CD4-positive, alpha-beta T cell treated with Interleukin-12 subunit alpha and Interleukin-12 subunit beta, for 1 hour (primary cell): ENCODE data around the gene KRTAP5-9.
"Not testable (repeated sequence)": the region's sequence is repeated elsewhere in the genome, so short reads cannot be mapped to it uniquely, and the experiment has no call there.

ENCODE experiments used
- DNase-seq: peaks from one replicate; pipeline ENCODE4 v3.0.0-alpha.2; 2020

The KRTAP5-9 gene

DNA sequence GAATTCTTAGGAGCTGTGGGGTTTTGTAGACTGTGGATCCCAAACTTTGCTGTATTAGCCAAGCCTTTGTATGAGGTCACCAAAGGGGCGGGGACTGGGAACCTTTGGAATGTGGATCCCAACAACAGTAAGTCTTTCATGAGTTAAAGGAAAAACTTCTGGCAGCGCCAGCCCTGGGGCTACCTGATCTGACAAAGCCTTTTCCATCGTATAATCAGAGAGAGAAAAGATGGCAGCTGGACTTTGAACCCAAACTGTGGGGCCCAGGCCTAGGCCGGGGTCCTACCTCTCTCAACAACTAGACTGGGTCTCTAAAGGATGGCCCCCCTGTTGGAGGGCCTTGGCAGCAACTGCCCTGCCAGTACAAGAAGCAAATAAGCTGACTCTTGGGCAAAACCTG is 40.1 kb downstream of the KRTAP5-9 start:
- not testable (repeated sequence) for DNase-seq

DNA sequence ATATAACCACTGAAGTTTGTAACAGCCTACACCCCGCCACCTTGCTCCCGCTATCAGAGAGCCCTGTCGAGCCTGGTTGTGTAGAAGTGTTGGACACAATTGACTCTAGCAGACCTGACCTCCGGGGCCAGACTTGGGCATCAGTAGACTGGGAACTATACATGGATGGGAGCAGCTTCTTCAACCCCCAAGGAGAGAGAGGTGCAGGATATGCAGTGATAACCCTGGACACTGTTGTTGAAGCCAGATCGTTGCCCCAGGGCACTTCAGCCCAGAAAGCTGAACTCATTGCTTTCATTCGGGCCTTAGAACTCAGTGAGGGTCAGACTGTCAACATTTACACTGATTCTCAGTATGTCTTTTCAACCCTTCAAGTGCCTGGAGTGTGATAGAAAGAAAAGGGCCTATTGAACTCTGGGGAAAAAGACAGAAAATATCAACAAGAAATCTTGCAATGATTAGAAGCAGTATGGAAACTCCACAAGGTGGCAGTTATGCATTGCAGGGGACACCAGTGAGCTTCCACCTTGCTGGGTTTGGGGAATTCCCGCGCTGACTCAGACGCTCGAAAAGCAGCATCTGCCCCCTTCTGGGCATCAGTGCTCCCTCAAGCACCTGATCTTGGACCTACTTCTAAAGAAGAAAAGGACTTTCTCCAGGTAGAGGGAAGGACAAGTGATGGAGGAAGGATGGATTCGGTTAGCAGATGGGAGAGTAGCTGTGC is 40.8 kb downstream of the KRTAP5-9 start:
- peak; percentile 4 for DNase-seq

DNA sequence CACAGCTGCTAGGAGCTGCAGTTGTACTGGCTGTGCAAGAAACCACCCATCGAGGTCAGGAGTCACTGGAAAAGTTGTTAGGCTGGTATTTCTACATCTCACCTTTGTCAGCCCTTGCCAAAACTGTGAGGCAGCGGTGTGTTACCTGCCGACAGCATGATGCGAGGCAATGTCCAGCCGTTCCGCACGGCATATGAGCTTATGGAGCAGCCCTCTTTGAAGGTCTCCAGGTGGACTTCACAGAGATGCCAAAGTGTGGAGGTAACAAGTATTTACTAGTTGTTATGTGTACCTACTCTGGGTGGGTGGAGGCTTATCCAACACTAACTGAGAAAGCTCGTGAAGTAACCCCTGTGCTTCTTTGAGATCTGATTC is 41.3 kb downstream of the KRTAP5-9 start:
- DNase-seq, result not testable (repeated sequence)
